Astrocyte of the hippocampus (primary cell): Measurements from ENCODE around the gene KDM4D.
"Not testable (repeated sequence)": the region's sequence is repeated elsewhere in the genome, so short reads cannot be mapped to it uniquely, and the experiment has no call there.

Experiments used
- DNase-seq: peaks from one replicate; pipeline ENCODE4 v3.0.0; 2011; ENCODE audit warnings: low read depth, low spot score

Gene KDM4D

DNA sequence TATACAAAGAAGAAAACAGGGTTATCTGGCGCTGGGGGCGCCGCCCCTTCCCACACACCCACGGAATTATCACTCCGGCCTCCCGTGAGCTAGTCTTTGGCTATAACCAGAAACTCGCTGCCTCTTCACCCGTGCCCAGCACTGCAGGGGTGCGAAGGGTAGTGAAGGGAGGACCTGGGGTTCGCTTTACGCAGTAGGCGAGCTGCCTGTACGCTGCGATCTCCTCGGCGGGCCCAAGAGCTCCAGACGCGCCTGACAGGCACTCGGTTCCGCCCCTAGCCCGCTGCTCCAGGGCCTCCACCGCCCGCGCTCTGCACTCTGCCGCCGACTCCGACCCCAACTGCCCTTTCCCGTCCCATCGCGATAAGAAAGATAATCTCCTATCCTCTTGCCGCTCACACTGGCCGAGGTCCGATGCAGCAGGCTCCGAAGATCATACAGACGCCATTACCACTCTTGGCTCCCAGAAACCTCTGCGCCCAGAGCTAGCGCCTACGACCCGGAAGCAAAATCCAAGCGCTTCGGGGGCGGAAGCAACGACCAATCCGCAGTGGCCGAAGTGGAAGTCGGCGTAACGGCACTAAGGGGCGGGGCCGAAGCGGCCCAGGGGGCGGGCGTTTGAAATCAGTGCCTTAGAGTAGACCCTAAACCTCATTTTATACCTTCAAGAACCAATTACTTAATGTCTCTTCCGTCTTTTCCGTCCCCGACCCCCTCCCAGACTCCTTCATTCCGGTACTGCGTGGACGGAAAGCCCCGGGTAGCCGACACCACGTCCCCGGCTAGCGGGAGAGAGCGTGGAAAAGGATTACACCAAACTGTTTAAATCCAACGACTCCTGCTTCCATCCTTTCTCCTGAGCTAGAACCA, at the start of gene KDM4D, which contains the start of gene CWC15:
TSS of gene KDM4D (plus strand) at position 611 of the 870 bp plus-strand sequence. CDS start 23,664 bp downstream, outside the sequence.
TSS of gene CWC15 (minus strand) at position 458 of the 870 bp plus-strand sequence. CDS start 1,371 bp downstream, outside the sequence.
- peak; percentile 97 for DNase-seq

DNA sequence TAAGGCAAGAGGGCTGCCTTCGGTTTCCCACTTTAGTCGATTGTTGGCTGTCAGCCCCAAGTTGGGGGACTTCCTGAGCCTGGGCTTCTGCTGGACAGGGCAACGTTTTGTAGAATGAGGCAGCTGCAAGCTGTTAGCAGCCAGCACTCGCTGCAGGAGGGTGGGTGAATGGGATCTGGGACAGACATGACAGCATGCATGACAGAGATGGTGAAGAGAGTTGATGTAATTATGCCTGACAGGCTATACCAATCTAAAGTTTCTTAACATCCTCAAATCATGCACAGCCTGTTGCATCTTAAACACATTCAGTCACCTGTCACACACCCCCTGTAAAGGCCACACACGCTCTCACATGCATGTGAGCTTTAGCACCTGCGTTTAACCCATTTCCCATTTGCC, 49.3 kb upstream of the KDM4D start:
- no peak for DNase-seq

- DNase-seq: no peak
Observed at GRCh38 chr11:94924612-94925011, 48.9 kb upstream of the KDM4D start.

DNA sequence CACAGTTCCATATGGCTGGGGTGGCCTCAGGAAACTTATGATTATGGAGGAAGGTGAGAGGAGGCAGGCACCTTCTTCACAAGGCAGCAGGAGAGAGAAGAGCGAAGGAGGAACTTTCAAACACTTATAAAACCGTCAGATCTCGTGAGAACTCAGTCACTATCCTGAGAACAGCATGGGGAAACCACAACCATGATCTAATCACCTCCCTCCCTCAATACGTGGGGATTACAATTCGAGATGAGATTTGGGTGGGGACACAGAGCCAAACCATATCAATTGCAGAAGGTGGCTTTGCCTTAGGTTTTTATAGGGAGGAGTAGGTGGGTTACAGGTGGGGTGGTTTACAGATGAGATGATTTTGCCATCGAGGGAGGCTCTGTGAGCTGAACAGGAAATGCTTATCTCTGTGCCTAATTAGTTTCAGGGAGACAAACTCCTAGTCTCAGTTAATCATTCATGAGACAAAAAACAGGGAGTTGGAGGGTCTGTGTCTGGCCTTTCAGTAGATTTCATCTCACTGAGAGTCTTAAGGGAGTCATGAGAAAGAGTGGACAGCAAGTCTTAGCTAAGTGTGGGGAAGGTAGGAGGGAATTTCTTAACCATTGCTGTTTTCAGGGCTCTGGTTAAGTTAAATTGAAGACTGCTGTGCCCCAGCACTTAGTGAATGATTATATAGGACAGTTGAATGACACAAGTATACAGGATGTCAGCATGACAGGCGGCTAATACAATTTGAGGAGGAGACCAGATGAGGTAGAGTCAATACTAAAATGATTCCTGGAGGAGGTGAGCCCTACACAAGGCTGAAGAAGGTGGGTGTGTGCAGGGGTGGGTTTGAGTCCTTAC, 47.9 kb upstream of the KDM4D start:
- DNase-seq: no peak

DNA sequence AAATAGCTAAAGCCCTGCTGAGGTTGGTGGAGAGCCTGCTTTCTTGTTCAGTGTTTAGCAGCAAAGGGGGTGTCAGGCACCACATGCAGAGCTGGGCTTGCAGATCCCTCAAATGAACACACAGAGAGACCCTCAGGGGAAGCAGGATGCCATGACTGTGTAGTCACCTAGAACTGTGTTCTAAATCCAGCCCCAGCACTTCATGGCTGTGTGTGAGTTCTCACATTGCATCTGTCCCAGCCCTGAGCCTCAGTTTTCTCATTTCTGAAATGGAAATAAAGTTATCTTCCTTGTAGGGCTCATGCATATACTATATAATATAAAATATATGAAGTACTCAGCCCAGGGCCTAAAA, 47.3 kb upstream of the KDM4D start:
- no peak for DNase-seq

GRCh38 chr11:94926698-94927237, 46.7 kb upstream of the KDM4D start:
- DNase-seq: peak; percentile 84

- no peak for DNase-seq
Observed at GRCh38 chr11:94928117-94928990, 45.2 kb upstream of the KDM4D start.

DNA sequence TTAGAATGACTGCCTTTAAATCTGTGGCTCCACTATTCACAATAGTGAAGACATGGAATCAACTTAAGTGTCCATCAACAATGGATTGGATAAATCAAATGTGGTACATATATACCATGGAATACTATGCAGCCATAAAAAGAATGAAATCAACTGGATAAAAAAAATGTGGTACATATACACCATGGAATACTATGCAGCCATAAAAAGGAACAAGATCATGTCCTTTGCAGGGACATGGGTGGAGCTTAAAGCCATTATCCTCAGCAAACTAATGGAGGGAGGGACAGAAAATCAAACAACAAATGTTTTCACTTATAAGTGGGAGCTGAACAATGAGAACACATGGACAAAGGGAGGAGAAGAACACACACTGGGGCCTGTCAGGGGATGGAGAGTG, 41.4 kb upstream of the KDM4D start:
- not testable (repeated sequence) for DNase-seq

DNA sequence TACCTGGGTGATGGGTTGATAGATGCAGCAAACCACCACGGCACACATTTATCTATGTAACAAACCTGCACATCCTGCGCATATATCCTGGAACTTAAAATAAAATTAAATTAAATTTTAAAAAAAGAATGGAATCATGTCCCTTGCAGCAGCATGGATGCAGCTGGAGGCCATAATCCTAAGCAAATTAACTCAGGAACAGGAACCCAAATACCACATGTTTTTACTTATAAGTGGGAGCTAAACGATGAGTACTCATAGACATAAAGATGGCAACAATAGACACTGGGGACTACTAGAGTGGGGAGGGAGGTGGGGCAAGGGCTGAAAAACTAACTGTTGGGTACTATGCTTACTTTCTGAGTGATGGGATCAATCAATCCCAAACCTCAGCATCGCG, 41.0 kb upstream of the KDM4D start:
- no peak for DNase-seq

GRCh38 chr11:94933223-94934130, 40.0 kb upstream of the KDM4D start:
- DNase-seq: peak; percentile 83

DNA sequence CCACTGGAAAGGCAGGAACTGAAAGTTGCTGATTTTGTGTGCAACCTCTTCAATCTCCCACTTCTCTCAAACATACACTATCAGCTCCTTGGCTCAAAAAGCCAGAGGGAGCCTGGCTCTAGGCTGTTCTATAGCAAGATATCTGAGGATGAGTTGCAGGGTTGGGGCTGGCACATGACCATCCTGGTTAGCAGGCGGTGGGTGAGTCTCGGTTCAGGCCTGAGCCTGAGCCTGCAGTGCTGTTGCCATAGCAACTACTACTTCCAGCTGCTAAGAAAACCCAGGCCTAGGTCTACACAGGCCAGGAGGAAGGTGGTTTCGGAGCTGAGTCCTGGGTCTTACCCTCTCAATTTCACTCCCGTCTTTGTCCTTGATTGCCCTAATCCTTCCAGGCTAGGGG, 39.1 kb upstream of the KDM4D start:
- peak; percentile 44 for DNase-seq

DNA sequence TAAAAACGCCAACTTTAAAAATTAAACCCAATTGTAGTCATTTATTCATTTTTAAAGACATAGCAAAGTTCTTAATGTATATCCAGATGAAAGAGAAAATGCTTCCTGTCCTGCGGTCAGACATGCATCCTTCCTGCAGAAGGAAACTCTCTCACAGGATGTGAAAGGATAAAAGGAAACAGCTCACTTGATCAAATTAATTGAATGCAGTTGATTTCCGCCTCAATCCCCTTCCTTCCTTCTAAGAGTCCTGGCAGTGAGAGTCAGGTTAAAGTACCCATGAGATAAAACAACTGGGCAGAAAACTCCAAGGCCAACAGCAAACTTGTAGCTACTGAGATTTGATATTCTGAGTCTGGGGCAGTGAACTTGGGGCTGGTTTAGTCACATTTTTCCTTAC, 38.7 kb upstream of the KDM4D start:
- no peak for DNase-seq

DNA sequence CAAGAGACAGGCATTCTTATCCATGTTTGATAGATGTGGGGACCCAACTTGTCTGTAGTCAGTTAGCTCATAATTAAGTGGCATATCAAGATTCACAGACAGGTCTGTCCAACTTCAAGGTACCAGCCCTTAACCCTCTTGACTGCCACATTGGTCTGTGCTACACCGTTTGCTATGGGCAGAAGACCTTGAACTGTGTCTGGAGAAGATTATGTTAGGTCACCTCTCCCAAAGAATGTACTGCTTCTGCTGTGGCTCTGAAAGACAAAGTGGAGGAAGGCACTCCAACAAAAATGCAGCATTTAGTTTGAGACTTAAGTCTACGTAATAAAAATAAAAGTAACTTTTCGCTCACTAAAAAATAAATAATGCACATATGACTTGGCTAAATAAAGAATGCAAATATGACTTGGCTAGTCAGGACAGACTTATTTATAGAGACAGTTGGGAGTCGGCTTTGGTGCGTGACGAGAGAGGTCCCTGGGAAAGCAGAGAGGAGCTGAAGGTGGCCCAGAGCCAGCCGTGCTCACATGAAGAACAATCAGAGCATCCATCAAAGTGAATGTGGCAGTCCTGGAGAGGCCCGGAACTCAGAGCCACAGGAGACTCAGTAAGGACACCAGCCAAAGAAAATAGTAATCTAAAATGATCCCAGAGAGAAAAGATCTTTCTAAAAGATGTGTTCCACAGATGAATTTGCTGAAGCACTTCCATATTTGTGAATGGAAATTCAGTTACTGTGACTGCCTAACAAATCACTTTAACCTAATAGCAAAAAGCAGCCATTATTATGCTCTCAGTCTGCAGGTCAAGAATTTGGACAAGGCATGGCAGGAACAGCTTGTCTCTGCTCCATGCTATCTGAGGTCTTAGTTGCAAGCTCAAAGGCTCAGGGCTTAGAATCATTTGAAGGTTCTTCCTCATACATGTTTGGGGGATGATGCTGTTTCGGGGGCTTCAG, 35.1 kb upstream of the KDM4D start:
- DNase-seq: peak; percentile 80

- no peak for DNase-seq
Observed at GRCh38 chr11:94939346-94939745, 34.2 kb upstream of the KDM4D start.

- no peak for DNase-seq
Observed at GRCh38 chr11:94941131-94941530, 32.4 kb upstream of the KDM4D start.

GRCh38 chr11:94946812-94947211, 26.7 kb upstream of the KDM4D start:
- no peak for DNase-seq

GRCh38 chr11:94948070-94948617, 25.4 kb upstream of the KDM4D start:
- peak; percentile 85 for DNase-seq

DNA sequence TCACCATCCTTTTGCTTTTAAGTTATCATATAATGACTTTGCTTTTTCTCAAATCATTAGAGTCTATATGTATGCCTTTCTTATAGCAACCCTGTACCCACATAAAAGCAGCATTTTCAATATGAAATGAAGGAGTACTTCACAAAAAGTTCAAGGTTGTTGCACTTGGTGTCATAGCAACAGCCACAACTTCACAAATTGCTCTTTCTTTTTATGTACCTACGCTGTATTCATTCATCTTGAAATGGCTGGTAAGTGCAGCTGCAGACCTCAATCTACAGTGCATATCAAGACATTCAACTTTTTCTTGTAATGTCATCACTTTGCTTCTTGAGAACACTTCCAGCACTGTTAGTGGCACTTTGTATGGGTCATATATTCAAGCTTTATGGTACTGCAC, 18.8 kb upstream of the KDM4D start:
- no peak for DNase-seq

GRCh38 chr11:94956963-94957362, 16.5 kb upstream of the KDM4D start:
- no peak for DNase-seq
